OCI-LY7 (cell line): Measurements from ENCODE around the gene RRP1B. TPM values are rescaled to one million over a fixed set of nuclear protein-coding genes. Genes with fewer than 3 reads are reported as not detected.

ENCODE experiments used
- BruUV-seq: library from RNA; stranded (reverse); fragments of 400-500 nt; replicated peaks from 2 replicates; lab custom pipeline; 2021; lab: Mats Ljungman, UMichigan
- CTCF ChIA-PET: fragments of 300-600 bp; sonication (Branson Sonifier 250); formaldehyde crosslinking; loops from one replicate; lab custom pipeline; 2022; ENCODE audit warnings: antibody characterized with exemption; ENCODE audit not compliant: unreplicated experiment; lab: Charles Lee
- POLR2A ChIA-PET: fragments of 300-600 bp; sonication (Branson Sonifier 250); formaldehyde crosslinking; loops from one replicate; lab custom pipeline; 2022; ENCODE audit warnings: antibody characterized with exemption; lab: Charles Lee
- DNase-seq: peaks from one replicate; pipeline ENCODE4 v3.0.0-alpha.2; 2015; ENCODE audit warnings: low spot score
- H2AFZ ChIP-seq: fragments of 200-600 bp; sonication (generic), shearing (Covaris generic); 2 replicates; pipeline ENCODE4 v1.6.1; 2014; ENCODE audit warnings: mild to moderate bottlenecking, antibody characterized with exemption, low read length, moderate library complexity
- H3K27ac ChIP-seq: fragments of 200-600 bp; sonication (generic); 2 replicates; pipeline ENCODE4 v1.5.1; 2014; ENCODE audit warnings: mixed run types, low read depth, mild to moderate bottlenecking, moderate library complexity, low read length, inconsistent platforms; ENCODE audit not compliant: poor library complexity, severe bottlenecking
- H3K36me3 ChIP-seq: fragments of 200-600 bp; sonication (generic); 2 replicates; pipeline ENCODE4 v1.6.1; 2014; ENCODE audit warnings: mild to moderate bottlenecking, antibody characterized with exemption, low read length, moderate library complexity, mixed read lengths; ENCODE audit not compliant: insufficient read depth
- H3K4me1 ChIP-seq: fragments of 200-600 bp; sonication (generic); 2 replicates; pipeline ENCODE4 v1.5.1; 2014; ENCODE audit warnings: mild to moderate bottlenecking, low read length; ENCODE audit not compliant: insufficient read depth, poor library complexity, severe bottlenecking
- H3K4me2 ChIP-seq: fragments of 200-600 bp; sonication (generic); 2 replicates; pipeline ENCODE4 v1.6.1; 2014; ENCODE audit warnings: mild to moderate bottlenecking, low read length
- H3K4me3 ChIP-seq: fragments of 200-600 bp; sonication (generic); 2 replicates; pipeline ENCODE4 v1.5.1; 2014; ENCODE audit warnings: mild to moderate bottlenecking, low read depth, low read length; ENCODE audit not compliant: poor library complexity, severe bottlenecking
- H3K79me2 ChIP-seq: fragments of 200-600 bp; sonication (generic); 2 replicates; pipeline ENCODE4 v1.6.1; 2016; ENCODE audit warnings: low read depth, mild to moderate bottlenecking, low read length, moderate library complexity, mixed read lengths; ENCODE audit not compliant: insufficient read depth
- H3K9me2 ChIP-seq: fragments of 200-600 bp; sonication (generic); 2 replicates; pipeline ENCODE4 v1.6.1; 2016; ENCODE audit warnings: mild to moderate bottlenecking, low read length, mixed read lengths; ENCODE audit not compliant: insufficient read depth
- H3K9me3 ChIP-seq: fragments of 200-600 bp; sonication (generic); 2 replicates; pipeline ENCODE4 v1.6.1; 2014; ENCODE audit warnings: mild to moderate bottlenecking, mixed run types, low read length, mixed read lengths
- H4K20me1 ChIP-seq: fragments of 200-600 bp; sonication (generic); 2 replicates; pipeline ENCODE4 v1.6.1; 2014; ENCODE audit warnings: mild to moderate bottlenecking, antibody characterized with exemption, low read length, moderate library complexity, mixed read lengths; ENCODE audit not compliant: insufficient read depth
- EZH2phosphoT487 ChIP-seq: fragments of 200-600 bp; sonication (generic); IDR thresholded peaks from 2 replicates; pipeline ENCODE4 v1.6.1; 2018; ENCODE audit warnings: low read depth, borderline replicate concordance, mild to moderate bottlenecking, mixed run types, antibody characterized with exemption, low read length, moderate library complexity, mixed read lengths
- intact Hi-C: fragments of 100-400 bp; cut with micrococcal nuclease; formaldehyde crosslinking; loops from one replicate; pipeline ENCODE4 v1.10.0; 2022; ENCODE audit not compliant: unreplicated experiment
- total RNA-seq, 2 experiments: library from RNA; depleted of rRNA in 1 of 2; stranded (reverse); fragments of >200 nt in 1 of 2; shearing (Covaris generic) in 1 of 2; gene quantifications; 2 replicates each; pipeline ENCODE4 v1.2.3, GENCODE V29; 2014 to 2022
- TF ChIP-seq, protein P1 (sequence below): fragments of 200-600 bp; sonication (generic); conservative IDR thresholded peaks from 2 replicates; pipeline ENCODE4 v1.5.1; 2014; ENCODE audit warnings: mild to moderate bottlenecking, antibody characterized with exemption, low read length, moderate library complexity, mixed read lengths

RRP1B gene
- total RNA-seq, 2 experiments from 2014 or later: 58.6 to 74.5 TPM

DNA sequence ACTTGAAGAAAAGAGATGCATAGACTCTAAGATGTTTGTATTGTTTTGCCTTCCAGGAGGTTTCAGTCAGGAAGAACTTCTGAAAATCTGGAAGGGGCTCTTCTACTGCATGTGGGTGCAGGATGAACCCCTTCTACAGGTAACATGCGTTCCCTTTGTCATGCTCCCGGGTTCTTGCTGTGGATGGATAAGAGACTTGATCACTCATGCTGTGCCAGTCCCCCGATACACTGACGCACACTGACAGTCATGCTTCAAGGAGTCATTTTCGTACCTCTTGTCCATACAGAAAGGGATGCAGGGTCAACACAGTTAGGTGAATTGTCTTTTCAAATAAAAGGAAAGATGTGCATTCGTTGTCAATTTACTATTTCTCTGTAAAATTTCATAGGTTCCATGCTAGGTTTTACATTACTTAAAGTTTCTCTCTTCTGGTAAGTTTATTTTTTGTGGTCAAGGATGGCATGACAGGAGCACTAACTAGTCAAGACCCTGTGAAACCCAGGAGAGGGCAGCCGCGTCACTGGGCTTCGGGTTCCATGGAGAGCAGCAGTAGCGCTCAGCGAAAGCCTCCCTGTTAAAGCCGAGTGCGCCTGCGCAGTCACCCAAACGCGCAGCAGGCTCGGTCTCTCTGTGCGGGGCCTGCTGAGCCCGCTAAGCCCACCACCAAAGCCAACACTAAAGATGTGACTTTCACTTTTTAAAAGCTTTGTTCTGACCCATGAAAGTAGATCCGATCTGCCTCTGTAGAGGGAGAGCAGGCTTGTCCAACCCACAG, 10.7 kb downstream of the RRP1B start:
- intact Hi-C loops: loop anchor here (10.0 kb wide), 1 partner anchor 105 kb away; the partner anchor contains the start of gene CSTB
- no peak overlapping the region for H3K4me3 ChIP-seq

DNA sequence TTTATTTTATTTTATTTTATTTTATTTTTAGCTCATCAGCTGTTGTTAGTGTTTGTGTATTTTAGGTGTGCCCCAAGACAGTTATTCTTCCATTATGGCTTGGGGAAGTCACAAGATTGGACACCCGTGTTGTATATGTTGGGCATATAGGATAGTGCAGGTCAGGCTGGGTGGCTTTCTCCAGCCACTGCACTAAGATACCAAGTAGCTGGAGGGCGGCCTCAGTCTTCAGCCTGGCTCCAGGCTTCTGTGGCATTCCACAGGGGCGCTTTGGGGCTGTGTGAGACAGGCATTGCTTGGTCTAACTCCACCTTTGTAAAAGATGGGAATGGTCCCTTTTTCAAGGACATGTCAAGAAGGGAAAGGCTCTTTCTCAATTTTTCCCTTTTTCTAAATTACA, 16.5 kb downstream of the RRP1B start:
- Histone ChIP-seq H3K4me1 (no peaks in the 10 kb centered on the region), H3K4me3 (no peak overlapping the region), H3K9me2 (no peaks in the 10 kb centered on the region), H3K36me3 (peaks cover 98% of the 10 kb centered on the region), H3K27ac (no peak overlapping the region), H4K20me1 (0 out of 2 replicates have a peak, but pooled peaks cover 6% of the 10 kb centered on the region), H3K4me2 (no peak overlapping the region), H3K79me2 (peaks cover 16% of the 10 kb centered on the region), H3K9me3 (no peaks in the 10 kb centered on the region), H2AFZ (no peak overlapping the region)
- no peak for DNase-seq
- TF ChIP-seq EZH2phosphoT487: no peak
- TF ChIP-seq, protein P1, sequence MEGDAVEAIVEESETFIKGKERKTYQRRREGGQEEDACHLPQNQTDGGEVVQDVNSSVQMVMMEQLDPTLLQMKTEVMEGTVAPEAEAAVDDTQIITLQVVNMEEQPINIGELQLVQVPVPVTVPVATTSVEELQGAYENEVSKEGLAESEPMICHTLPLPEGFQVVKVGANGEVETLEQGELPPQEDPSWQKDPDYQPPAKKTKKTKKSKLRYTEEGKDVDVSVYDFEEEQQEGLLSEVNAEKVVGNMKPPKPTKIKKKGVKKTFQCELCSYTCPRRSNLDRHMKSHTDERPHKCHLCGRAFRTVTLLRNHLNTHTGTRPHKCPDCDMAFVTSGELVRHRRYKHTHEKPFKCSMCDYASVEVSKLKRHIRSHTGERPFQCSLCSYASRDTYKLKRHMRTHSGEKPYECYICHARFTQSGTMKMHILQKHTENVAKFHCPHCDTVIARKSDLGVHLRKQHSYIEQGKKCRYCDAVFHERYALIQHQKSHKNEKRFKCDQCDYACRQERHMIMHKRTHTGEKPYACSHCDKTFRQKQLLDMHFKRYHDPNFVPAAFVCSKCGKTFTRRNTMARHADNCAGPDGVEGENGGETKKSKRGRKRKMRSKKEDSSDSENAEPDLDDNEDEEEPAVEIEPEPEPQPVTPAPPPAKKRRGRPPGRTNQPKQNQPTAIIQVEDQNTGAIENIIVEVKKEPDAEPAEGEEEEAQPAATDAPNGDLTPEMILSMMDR: no peak
- ChIA-PET POLR2A (no interaction called here), CTCF (no interaction called here)
- intact Hi-C loops: no loop called here
- BruUV-seq: no TSS peak

More for the DNA sequence above, 10.7 kb downstream of the RRP1B start:
- Histone ChIP-seq H3K36me3 (peaks cover 88% of the 10 kb centered on the region), H3K9me3 (no peaks in the 10 kb centered on the region), H4K20me1 (peaks cover 9% of the 10 kb centered on the region; the same call in 1 of the 2 replicates), H3K9me2 (no peaks in the 10 kb centered on the region), H3K27ac (no peak overlapping the region), H3K79me2 (peaks cover 60% of the 10 kb centered on the region), H3K4me1 (no peaks in the 10 kb centered on the region), H2AFZ (no peak overlapping the region), H3K4me2 (no peak overlapping the region)
- ChIA-PET CTCF (no interaction called here), POLR2A (interaction anchor here (0.6 kb wide), 1 partner anchor 9 kb away, joined by 3 read pairs; no protein-coding TSS in a partner anchor)
- no TSS peak for BruUV-seq
- TF ChIP-seq EZH2phosphoT487: no peak
- TF ChIP-seq, protein P1: no peak
- DNase-seq: no peak

DNA sequence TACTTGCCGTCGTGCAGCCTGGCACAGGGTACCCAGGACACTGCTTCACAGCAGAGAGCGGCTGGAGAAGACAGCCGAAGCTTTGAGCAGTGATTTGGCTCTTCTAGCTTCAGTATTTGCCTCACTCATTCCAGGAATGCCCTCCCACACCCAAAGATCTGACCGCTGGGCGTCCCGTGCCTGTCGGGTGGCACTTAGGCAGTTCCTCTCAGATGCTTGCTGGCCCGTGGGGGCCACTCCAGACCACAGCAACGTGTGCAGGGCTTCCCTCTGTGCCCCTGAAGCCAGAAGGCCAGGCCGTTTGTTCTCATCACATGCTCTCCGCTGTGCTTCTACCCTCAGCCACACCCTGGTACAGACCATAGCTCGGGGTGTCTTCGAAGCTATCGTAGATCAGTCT, 17.0 kb downstream of the RRP1B start:
- Histone ChIP-seq H3K4me1 (no peaks in the 10 kb centered on the region), H3K79me2 (peaks cover 14% of the 10 kb centered on the region), H4K20me1 (0 out of 2 replicates have a peak, but pooled peaks cover 6% of the 10 kb centered on the region), H2AFZ (no peak overlapping the region), H3K27ac (no peak overlapping the region), H3K4me2 (no peak overlapping the region), H3K4me3 (no peak overlapping the region), H3K36me3 (peaks cover 98% of the 10 kb centered on the region), H3K9me3 (no peaks in the 10 kb centered on the region), H3K9me2 (no peaks in the 10 kb centered on the region)
- no TSS peak for BruUV-seq
- no peak for DNase-seq
- POLR2A ChIA-PET: interaction anchor here (0.6 kb wide), 1 partner anchor 75 kb away, joined by 5 read pairs; no protein-coding TSS in a partner anchor
- intact Hi-C loops: no loop called here
- TF ChIP-seq EZH2phosphoT487: no peak
- TF ChIP-seq, protein P1: no peak
- CTCF ChIA-PET: no interaction called here
